Caco-2 (cell line): Measurements from ENCODE around the gene HIPK2. TPM values are rescaled to one million over a fixed set of nuclear protein-coding genes. Genes with fewer than 3 reads are reported as not detected.
A peak's percentile ranks its signal among the peaks of the same experiment; 100 is the strongest.

Experiments used
- BruUV-seq: library from RNA; stranded (reverse); fragments of 400-500 nt; replicated peaks from 2 replicates; lab custom pipeline; 2021; lab: Mats Ljungman, UMichigan
- CTCF ChIA-PET: fragments of 300-600 bp; sonication (Branson Sonifier 250); formaldehyde crosslinking; loops from one replicate; lab custom pipeline; 2022; ENCODE audit warnings: antibody characterized with exemption; lab: Charles Lee
- POLR2A ChIA-PET: fragments of 300-600 bp; sonication (Branson Sonifier 250); formaldehyde crosslinking; loops from one replicate; lab custom pipeline; 2022; ENCODE audit warnings: antibody characterized with exemption; lab: Charles Lee
- DNase-seq, 2 experiments: peaks; one replicate each; pipeline versions ENCODE4 v3.0.0 to v3.0.0-alpha.2; 2020 to 2022
- H3K27me3 ChIP-seq: replicated peaks from 2 replicates; pipeline ENCODE4 v1.6.0; 2011; ENCODE audit warnings: low read length; ENCODE audit not compliant: control insufficient read depth, insufficient read depth
- H3K36me3 ChIP-seq: 2 replicates; pipeline ENCODE4 v1.5.1; 2011; ENCODE audit warnings: low read length; ENCODE audit not compliant: control insufficient read depth, insufficient read depth
- H3K4me1 ChIP-seq: fragments of 250-450 bp; sonication (Bioruptor Pico); 2 replicates; pipeline ENCODE4 v1.5.1; 2020; ENCODE audit warnings: mild to moderate bottlenecking
- H3K4me3 ChIP-seq: 2 replicates; pipeline ENCODE4 v1.5.1; 2011; ENCODE audit warnings: low read depth, mild to moderate bottlenecking, control low read depth, low read length
- H3K9me3 ChIP-seq: fragments of 250-450 bp; sonication (Bioruptor Pico); 2 replicates; pipeline ENCODE4 v1.5.1; 2020; ENCODE audit warnings: mild to moderate bottlenecking, moderate library complexity
- H3K27ac Mint-ChIP-seq: one replicate; pipeline ENCODE4 v1.8.0; 2022; ENCODE audit warnings: mixed read lengths; ENCODE audit not compliant: unreplicated experiment
- H3K27me3 Mint-ChIP-seq: one replicate; pipeline ENCODE4 v1.8.0; 2022; ENCODE audit warnings: mixed read lengths; ENCODE audit not compliant: insufficient read depth, unreplicated experiment
- H3K36me3 Mint-ChIP-seq: one replicate; pipeline ENCODE4 v1.8.0; 2022; ENCODE audit warnings: mild to moderate bottlenecking, mixed read lengths; ENCODE audit not compliant: insufficient read depth, unreplicated experiment
- H3K4me1 Mint-ChIP-seq: one replicate; pipeline ENCODE4 v1.8.0; 2022; ENCODE audit warnings: low read depth, mixed read lengths; ENCODE audit not compliant: unreplicated experiment
- H3K4me3 Mint-ChIP-seq: one replicate; pipeline ENCODE4 v1.8.0; 2022; ENCODE audit warnings: mild to moderate bottlenecking, moderate library complexity, mixed read lengths; ENCODE audit not compliant: unreplicated experiment
- H3K9me3 Mint-ChIP-seq: one replicate; pipeline ENCODE4 v1.8.0; 2022; ENCODE audit warnings: mixed read lengths; ENCODE audit not compliant: unreplicated experiment
- intact Hi-C: fragments of 100-400 bp; cut with micrococcal nuclease; formaldehyde crosslinking; loops from one replicate; pipeline ENCODE4 v1.10.0; 2022; ENCODE audit not compliant: unreplicated experiment
- total RNA-seq: library from RNA; stranded (reverse); gene quantifications from 2 replicates; pipeline ENCODE4 v1.2.3, GENCODE V29; 2022
- TF ChIP-seq, protein P1 (sequence below), 2 experiments: fragments of 200-600 bp in 1 of 2; IDR thresholded peaks; 1 replicate in 1 of 2; 2 replicates in 1 of 2; pipeline versions ENCODE4 v1.5.1 to v1.8.0; 2011 to 2022; ENCODE audit warnings: antibody characterized with exemption in 1 of 2, control low read depth in 1 of 2, inconsistent platforms in 1 of 2, low read depth in 1 of 2, low read length in 1 of 2, mild to moderate bottlenecking in 1 of 2, moderate library complexity in 1 of 2; ENCODE audit not compliant: insufficient read depth in 1 of 2, severe bottlenecking in 1 of 2, unreplicated experiment in 1 of 2

HIPK2 gene
- total RNA-seq, 1 experiment from 2014 or later = 42.8 TPM

DNA sequence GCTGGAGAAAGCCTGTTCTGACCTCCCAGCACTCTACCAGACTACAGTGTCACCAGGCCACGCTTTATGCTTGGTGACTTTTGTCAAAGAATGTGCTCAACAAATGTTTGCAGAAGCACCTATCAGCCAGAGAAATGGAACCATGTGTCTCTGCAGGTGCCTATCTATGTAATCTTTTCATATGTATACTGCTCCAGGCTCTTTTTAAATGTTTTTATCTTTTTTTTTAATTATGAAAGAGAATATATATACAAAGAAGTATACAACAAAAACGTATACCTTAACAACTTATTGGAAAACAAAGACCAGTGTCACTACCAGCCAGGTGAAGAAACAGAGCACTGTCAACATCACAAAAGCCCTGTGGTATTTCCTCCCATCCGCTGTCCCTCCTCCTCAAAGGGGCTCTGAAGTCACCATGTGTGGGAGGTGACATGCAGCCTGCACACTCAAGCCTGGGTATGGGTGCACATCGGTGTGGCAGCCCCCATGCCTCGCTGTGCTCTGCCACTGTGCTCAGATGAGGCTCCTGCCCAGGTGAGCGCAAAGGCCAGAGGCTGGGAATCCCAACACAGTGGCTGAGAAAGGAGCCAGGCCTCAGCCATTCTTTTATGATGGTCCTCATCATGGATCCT, 133.7 kb downstream of the HIPK2 start:
- TF ChIP-seq, protein P1, sequence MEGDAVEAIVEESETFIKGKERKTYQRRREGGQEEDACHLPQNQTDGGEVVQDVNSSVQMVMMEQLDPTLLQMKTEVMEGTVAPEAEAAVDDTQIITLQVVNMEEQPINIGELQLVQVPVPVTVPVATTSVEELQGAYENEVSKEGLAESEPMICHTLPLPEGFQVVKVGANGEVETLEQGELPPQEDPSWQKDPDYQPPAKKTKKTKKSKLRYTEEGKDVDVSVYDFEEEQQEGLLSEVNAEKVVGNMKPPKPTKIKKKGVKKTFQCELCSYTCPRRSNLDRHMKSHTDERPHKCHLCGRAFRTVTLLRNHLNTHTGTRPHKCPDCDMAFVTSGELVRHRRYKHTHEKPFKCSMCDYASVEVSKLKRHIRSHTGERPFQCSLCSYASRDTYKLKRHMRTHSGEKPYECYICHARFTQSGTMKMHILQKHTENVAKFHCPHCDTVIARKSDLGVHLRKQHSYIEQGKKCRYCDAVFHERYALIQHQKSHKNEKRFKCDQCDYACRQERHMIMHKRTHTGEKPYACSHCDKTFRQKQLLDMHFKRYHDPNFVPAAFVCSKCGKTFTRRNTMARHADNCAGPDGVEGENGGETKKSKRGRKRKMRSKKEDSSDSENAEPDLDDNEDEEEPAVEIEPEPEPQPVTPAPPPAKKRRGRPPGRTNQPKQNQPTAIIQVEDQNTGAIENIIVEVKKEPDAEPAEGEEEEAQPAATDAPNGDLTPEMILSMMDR (IDR thresholded peaks at IDR 0.05; ENCODE audit: insufficient read depth in 1 of 2, low read depth in 1 of 2, low read length in 1 of 2, severe bottlenecking in 1 of 2, unreplicated experiment in 1 of 2) = no peak
- Histone ChIP-seq H3K36me3 (no peaks in the 10 kb centered on the region), H3K9me3 (no peaks in the 10 kb centered on the region), H3K4me1 (peaks cover 26% of the 10 kb centered on the region; the same call in 1 of the 2 replicates), H3K27me3 (no peaks in the 10 kb centered on the region), H3K4me3 (no peak overlapping the region)
- Mint-ChIP-seq H3K4me3 (peak overlapping the region; percentile 43), H3K9me3 (no peaks in the 10 kb centered on the region), H3K4me1 (peaks cover 55% of the 10 kb centered on the region), H3K36me3 (peaks cover 12% of the 10 kb centered on the region), H3K27ac (peak overlapping the region; percentile 85), H3K27me3 (no peaks in the 10 kb centered on the region)
- DNase-seq = peak in 1 of 2 experiments; percentile 38
- ChIA-PET CTCF (no interaction called here), POLR2A (no interaction called here)
- intact Hi-C loops = loop anchor here (10.0 kb wide), 1 partner anchor 101 kb away; no protein-coding TSS in a partner anchor
- no TSS peak for BruUV-seq

- intact Hi-C loops = loop anchor here (1.0 to 10.0 kb wide), 2 partner anchors 13 to 103 kb away; no protein-coding TSS in a partner anchor
- H3K4me3 Mint-ChIP-seq = no peak overlapping the region
- H3K9me3 Mint-ChIP-seq = no peaks in the 10 kb centered on the region
- H3K36me3 Mint-ChIP-seq = peaks cover 13% of the 10 kb centered on the region
- peak overlapping the region; percentile 56 for H3K27ac Mint-ChIP-seq
- TF ChIP-seq, protein P1 (IDR thresholded peaks at IDR 0.05; ENCODE audit: insufficient read depth in 1 of 2, low read depth in 1 of 2, low read length in 1 of 2, severe bottlenecking in 1 of 2, unreplicated experiment in 1 of 2) = no peak
- Histone ChIP-seq H3K4me1 (peaks cover 26% of the 10 kb centered on the region; the same call in 1 of the 2 replicates), H3K27me3 (no peaks in the 10 kb centered on the region), H3K4me3 (no peak overlapping the region), H3K36me3 (no peaks in the 10 kb centered on the region; the same call in 1 of the 2 replicates), H3K9me3 (no peaks in the 10 kb centered on the region)
- H3K27me3 Mint-ChIP-seq = no peaks in the 10 kb centered on the region
- peaks cover 51% of the 10 kb centered on the region for H3K4me1 Mint-ChIP-seq
- CTCF ChIA-PET = interaction anchor here (0.5 to 1.2 kb wide), 4 partner anchors 10 to 208 kb away, joined by 3 to 7 read pairs (median 4); no protein-coding TSS in a partner anchor
- DNase-seq = peak; percentile 30 to 52
- POLR2A ChIA-PET = no interaction called here
- no TSS peak for BruUV-seq
These were observed 135.5 kb downstream of the HIPK2 start for GRCh38 chr7:139642283-139642682.

DNA sequence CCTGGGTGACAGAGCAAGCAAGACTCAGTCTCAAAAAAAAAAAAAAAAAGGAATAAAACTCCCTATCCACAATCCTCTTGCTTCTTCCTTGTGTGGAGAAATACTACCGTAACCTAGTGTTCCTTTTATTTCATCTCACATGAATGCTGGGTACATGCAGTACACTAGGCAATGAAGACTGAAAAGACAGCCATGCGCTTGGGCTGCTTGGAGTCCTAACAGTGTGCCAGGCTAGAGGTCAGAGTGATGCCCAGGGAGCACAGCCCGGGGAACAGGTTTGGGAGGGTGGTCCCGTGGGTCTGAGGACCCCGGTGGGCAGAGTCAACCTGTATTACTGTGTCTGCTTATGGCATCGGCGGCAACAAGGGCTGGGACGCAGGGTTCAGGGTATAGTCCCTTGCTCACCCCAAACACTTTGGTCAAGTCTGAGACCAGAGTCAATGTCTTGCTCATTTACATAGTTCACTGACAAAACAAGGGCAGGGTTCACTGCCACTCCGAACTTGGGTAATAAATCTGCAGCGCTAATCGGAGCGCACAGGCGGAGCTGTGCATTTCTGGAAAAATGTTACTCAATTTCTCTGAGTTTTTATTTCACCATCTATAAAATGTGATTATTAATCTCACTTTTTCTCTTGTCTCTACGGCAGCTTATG, 136.3 kb downstream of the HIPK2 start:
- Mint-ChIP-seq H3K9me3 (no peaks in the 10 kb centered on the region), H3K27me3 (no peaks in the 10 kb centered on the region), H3K36me3 (peaks cover 16% of the 10 kb centered on the region), H3K27ac (peak overlapping the region; percentile 56), H3K4me1 (peaks cover 42% of the 10 kb centered on the region), H3K4me3 (no peak overlapping the region)
- CTCF ChIA-PET = interaction anchor here (1.2 kb wide), 1 partner anchor 207 kb away, joined by 4 read pairs; no protein-coding TSS in a partner anchor
- DNase-seq = no peak
- H3K4me1 ChIP-seq = peaks cover 26% of the 10 kb centered on the region; the same call in 1 of the 2 replicates
- TF ChIP-seq, protein P1 (IDR thresholded peaks at IDR 0.05; ENCODE audit: insufficient read depth in 1 of 2, low read depth in 1 of 2, low read length in 1 of 2, severe bottlenecking in 1 of 2, unreplicated experiment in 1 of 2) = no peak
- H3K27me3 ChIP-seq = no peaks in the 10 kb centered on the region
- intact Hi-C loops = loop anchor here (10.0 kb wide), 1 partner anchor 103 kb away; no protein-coding TSS in a partner anchor
- BruUV-seq = no TSS peak
- no peaks in the 10 kb centered on the region for H3K9me3 ChIP-seq
- POLR2A ChIA-PET = no interaction called here
- no peak overlapping the region for H3K4me3 ChIP-seq
- no peaks in the 10 kb centered on the region; the same call in none of the 2 replicates for H3K36me3 ChIP-seq
